Panc1 (cell line): ENCODE data around the gene MPZL1. TPM values are rescaled to one million over a fixed set of nuclear protein-coding genes. Genes with fewer than 3 reads are reported as not detected.

Source experiments
- ATAC-seq: fragments of 200-7000 bp; cut with Tn5 transposase; 2 replicates; pipeline ENCODE4 v1.9.1; 2020; ENCODE audit warnings: mild to moderate bottlenecking, moderate library complexity
- BruUV-seq: library from RNA; stranded (reverse); fragments of 400-500 nt; replicated peaks from 2 replicates; lab custom pipeline; 2021; lab: Mats Ljungman, UMichigan
- CTCF ChIA-PET: fragments of 300-600 bp; sonication (Branson Sonifier 250); formaldehyde crosslinking; loops from one replicate; lab custom pipeline; 2022; ENCODE audit warnings: antibody characterized with exemption; lab: Charles Lee
- POLR2A ChIA-PET: fragments of 300-600 bp; sonication (Branson Sonifier 250); formaldehyde crosslinking; loops from one replicate; lab custom pipeline; 2022; ENCODE audit warnings: antibody characterized with exemption; lab: Charles Lee
- DNase-seq: peaks from one replicate; pipeline ENCODE4 v3.0.0-alpha.2; 2010; ENCODE audit warnings: low read depth, low spot score
- H3K27ac ChIP-seq: 2 replicates; pipeline ENCODE4 v1.5.1; 2011; ENCODE audit warnings: mild to moderate bottlenecking, low read length, inconsistent platforms
- H3K27me3 ChIP-seq: fragments of 200-500 bp; sonication (Bioruptor generic); 2 replicates; pipeline ENCODE4 v1.6.0; 2014; ENCODE audit warnings: low read length, inconsistent platforms; ENCODE audit not compliant: control insufficient read depth, insufficient read depth
- H3K36me3 ChIP-seq: fragments of 200-500 bp; sonication (Bioruptor generic); 2 replicates; pipeline ENCODE4 v1.5.1; 2014; ENCODE audit warnings: inconsistent platforms, mild to moderate bottlenecking, low read length, moderate library complexity; ENCODE audit not compliant: control insufficient read depth, insufficient read depth
- H3K4me1 ChIP-seq: 2 replicates; pipeline ENCODE4 v1.5.1; 2011; ENCODE audit warnings: inconsistent platforms, mild to moderate bottlenecking, low read length, moderate library complexity; ENCODE audit not compliant: control insufficient read depth, insufficient read depth
- H3K4me3 ChIP-seq, 2 experiments: 2 replicates each; pipeline ENCODE4 v1.5.1; 2011 to 2012; ENCODE audit warnings: low read depth in 2 of 2, low read length in 2 of 2, mild to moderate bottlenecking in 2 of 2, inconsistent platforms in 1 of 2, moderate library complexity in 1 of 2
- H3K9me3 ChIP-seq: fragments of 200-500 bp; sonication (Bioruptor generic); 2 replicates; pipeline ENCODE4 v1.5.1; 2014; ENCODE audit warnings: low read depth, mild to moderate bottlenecking, inconsistent platforms, low read length, moderate library complexity; ENCODE audit not compliant: control insufficient read depth, insufficient read depth
- CTCF ChIP-seq: fragments of 450-650 bp; IDR thresholded peaks from 2 replicates; pipeline ENCODE4 v1.5.1; 2017; ENCODE audit warnings: mild to moderate bottlenecking
- POLR2AphosphoS5 ChIP-seq: IDR thresholded peaks from 2 replicates; pipeline ENCODE4 v1.6.1; 2012; ENCODE audit warnings: mild to moderate bottlenecking, low read depth, low read length, moderate library complexity
- REST ChIP-seq, 2 experiments: IDR thresholded peaks; 2 replicates each; pipeline ENCODE4 v1.6.1; 2011 to 2012; ENCODE audit warnings: low read depth in 2 of 2, control low read depth in 1 of 2, low read length in 1 of 2, mild to moderate bottlenecking in 1 of 2, moderate library complexity in 1 of 2; ENCODE audit not compliant: insufficient read depth in 1 of 2
- SIN3A ChIP-seq: IDR thresholded peaks from 2 replicates; pipeline ENCODE4 v1.6.1; 2012; ENCODE audit warnings: low read depth, mild to moderate bottlenecking, low read length, moderate library complexity, borderline replicate concordance; ENCODE audit not compliant: insufficient read depth
- TCF7L2 ChIP-seq: IDR thresholded peaks from 2 replicates; pipeline ENCODE4 v1.6.1; 2011; ENCODE audit warnings: mild to moderate bottlenecking, low read depth, low read length, inconsistent platforms
- in situ Hi-C: cut with HindIII; loops from 2 replicates; pipeline ENCODE4 v1.10.0; 2016; ENCODE audit warnings: low sequenced_read_pairs, low pct_unique_long_range_greater_than_20kb
- intact Hi-C: fragments of 100-400 bp; cut with micrococcal nuclease; formaldehyde crosslinking; loops from one replicate; pipeline ENCODE4 v1.10.0; 2022; ENCODE audit not compliant: unreplicated experiment
- total RNA-seq: library from RNA; stranded (reverse); gene quantifications from one replicate; pipeline ENCODE4 v1.2.1, GENCODE V29; 2021; ENCODE audit not compliant: unreplicated experiment

Gene MPZL1
- total RNA-seq, 1 experiment from 2014 or later: 72.0 TPM

- BruUV-seq: no TSS peak
- no peaks in the 10 kb centered on the region for H3K9me3 ChIP-seq
- no peaks in the 10 kb centered on the region for H3K36me3 ChIP-seq
- TF ChIP-seq REST (IDR thresholded peaks at IDR 0.05; ENCODE audit: insufficient read depth in 1 of 2, low read depth in 2 of 2, low read length in 1 of 2): no peak
- no peak for TF ChIP-seq POLR2AphosphoS5
- TF ChIP-seq TCF7L2: no peak
- TF ChIP-seq SIN3A: no peak
- no peak for TF ChIP-seq CTCF
- ChIA-PET POLR2A (no interaction called here), CTCF (no interaction called here)
- in situ Hi-C loops (no loop called here), intact Hi-C loops (no loop called here)
- ATAC-seq (no peak), DNase-seq (no peak)
- no peak overlapping the region for H3K4me3 ChIP-seq
- H3K27me3 ChIP-seq: no peaks in the 10 kb centered on the region
- no peak overlapping the region for H3K27ac ChIP-seq
- no peaks in the 10 kb centered on the region for H3K4me1 ChIP-seq
Measured at GRCh38 chr1:167764458-167765330, 42.9 kb downstream of the MPZL1 start.

DNA sequence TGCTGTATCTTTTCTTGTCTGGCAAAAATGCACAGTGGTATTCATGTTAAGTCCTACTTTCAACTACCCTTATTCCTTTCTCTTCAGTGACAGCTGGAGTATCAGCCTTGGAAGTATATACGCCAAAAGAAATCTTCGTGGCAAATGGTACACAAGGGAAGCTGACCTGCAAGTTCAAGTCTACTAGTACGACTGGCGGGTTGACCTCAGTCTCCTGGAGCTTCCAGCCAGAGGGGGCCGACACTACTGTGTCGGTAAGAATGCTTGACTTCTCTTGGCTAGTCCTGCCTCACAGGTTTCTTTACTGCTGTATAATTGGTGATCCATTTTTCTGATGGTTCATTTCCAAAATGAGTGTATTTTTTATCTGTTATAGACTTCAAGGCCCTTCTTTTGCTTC, 43.7 kb downstream of the MPZL1 start:
- DNase-seq (no peak), ATAC-seq (no peak)
- no peaks in the 10 kb centered on the region for H3K27me3 ChIP-seq
- TF ChIP-seq REST (IDR thresholded peaks at IDR 0.05; ENCODE audit: insufficient read depth in 1 of 2, low read depth in 2 of 2, low read length in 1 of 2): no peak
- TF ChIP-seq CTCF: no peak
- no peak for TF ChIP-seq TCF7L2
- TF ChIP-seq POLR2AphosphoS5: no peak
- no peak for TF ChIP-seq SIN3A
- H3K4me3 ChIP-seq: no peak overlapping the region
- no peaks in the 10 kb centered on the region for H3K4me1 ChIP-seq
- H3K9me3 ChIP-seq: no peaks in the 10 kb centered on the region
- no peaks in the 10 kb centered on the region for H3K36me3 ChIP-seq
- ChIA-PET CTCF (no interaction called here), POLR2A (no interaction called here)
- intact Hi-C loops: no loop called here
- in situ Hi-C loops: no loop called here
- no peak overlapping the region for H3K27ac ChIP-seq
- BruUV-seq: no TSS peak
